Kidney (tissue), 14 donors: ENCODE results near the gene FARP2. TPM values are rescaled to one million over a fixed set of nuclear protein-coding genes. Genes with fewer than 3 reads are reported as not detected.

Experiments
- DNase-seq, 5 donors: peaks; one replicate each; pipeline ENCODE4 v3.0.0-alpha.2; 2013 to 2020
- FAIRE-seq: peaks from 2 replicates; lab custom pipeline; 2012; peaks lifted over from hg19 to GRCh38; lab: Jason Lieb, UNC
- H3K27ac ChIP-seq, 2 donors: one replicate each; pipeline ENCODE4 v1.7.0; 2013; ENCODE audit warnings: low read depth in 2 of 2, low read length in 2 of 2, inconsistent platforms in 1 of 2
- H3K27me3 ChIP-seq: one replicate; pipeline ENCODE4 v1.7.1; 2013; ENCODE audit warnings: low read length, inconsistent platforms; ENCODE audit not compliant: control insufficient read depth, insufficient read depth
- H3K36me3 ChIP-seq, 3 donors: one replicate each; pipeline versions ENCODE4 v1.7.0 to v1.7.1; 2013; ENCODE audit warnings: low read length in 3 of 3, control low read depth in 1 of 3, inconsistent platforms in 1 of 3; ENCODE audit not compliant: insufficient read depth in 3 of 3, control insufficient read depth in 2 of 3
- H3K4me1 ChIP-seq, 3 donors: one replicate each; pipeline versions ENCODE4 v1.7.0 to v1.7.1; 2013; ENCODE audit warnings: low read length in 3 of 3, inconsistent platforms in 1 of 3, low read depth in 1 of 3; ENCODE audit not compliant: control insufficient read depth in 2 of 3, insufficient read depth in 2 of 3
- H3K4me3 ChIP-seq, 3 donors: one replicate each; pipeline versions ENCODE4 v1.7.0 to v1.8.1; 2013; ENCODE audit warnings: low read length in 3 of 3, control low read depth in 1 of 3, inconsistent platforms in 1 of 3
- H3K9ac ChIP-seq, 3 donors: one replicate each; pipeline versions ENCODE4 v1.7.0 to v1.7.1; 2013; ENCODE audit warnings: low read length in 3 of 3, control low read depth in 1 of 3, inconsistent platforms in 1 of 3
- H3K9me3 ChIP-seq, 3 donors: one replicate each; pipeline versions ENCODE4 v1.7.0 to v1.7.1; 2013; ENCODE audit warnings: low read length in 3 of 3, control low read depth in 1 of 3, inconsistent platforms in 1 of 3; ENCODE audit not compliant: control insufficient read depth in 2 of 3, insufficient read depth in 1 of 3
- CTCF ChIP-seq: IDR thresholded peaks from 3 replicates; pipeline ENCODE4 v1.5.1; 2012; ENCODE audit warnings: mild to moderate bottlenecking, moderate library complexity, borderline replicate concordance; ENCODE audit not compliant: insufficient read depth; ENCODE audit errors: extremely low read depth
- intact Hi-C: fragments of 100-400 bp; cut with DNase I; formaldehyde crosslinking; loops from one replicate; pipeline ENCODE4 v1.11.1; 2022
- polyA plus RNA-seq: library from polyadenylated mRNA; stranded (reverse); fragments of 350-450 nt; fragmentation: Illumina TruSeq; extraction: RNeasy Lipid Tissue Mini Kit (QIAGEN cat#74804); gene quantifications from one replicate; pipeline ENCODE4 v1.2.3, GENCODE V29; 2014; ENCODE audit warnings: low read depth, low replicate concordance; ENCODE audit not compliant: insufficient read depth
- total RNA-seq: library from RNA; stranded (reverse); fragmentation: NEBNext Ultra II Directional; extraction: Animal tissue kit (Norgen Biotek cat#: 25700); gene quantifications from one replicate; pipeline ENCODE4 v1.2.1, GENCODE V29; 2021
- donor health status: control.
- donor health status: control.
- donor health status: control.
- donor health status: control.
- donor health status: control.
- donor health status: DM: yes; HTN: yes; CAD: no.
- donor health status: Normal renal cell carcinoma (clear cell type).

Gene FARP2
- total and polyA plus RNA-seq, 2 donors from 2014 or later = 20.3 to 50.5 TPM

GRCh38 chr2:241506793-241507429, 150.8 kb downstream of the FARP2 start:
- H3K9ac ChIP-seq = peak overlapping the region in 1 of 3 donors; percentile 3
- TF ChIP-seq CTCF = no peak
- H3K27me3 ChIP-seq = no peaks in the 10 kb centered on the region
- H3K36me3 ChIP-seq = no peaks in the 10 kb centered on the region
- H3K4me1 ChIP-seq = peaks cover 0 to 17% (median 4%) of the 10 kb centered on the region in 3 donors
- DNase-seq = peak in 1 of 5 donors; percentile 8
- H3K9me3 ChIP-seq = no peaks in the 10 kb centered on the region
- no peak for FAIRE-seq
- no peak overlapping the region for H3K27ac ChIP-seq
- H3K4me3 ChIP-seq = peak overlapping the region; percentile 36 to 84 (median 66)
- intact Hi-C loops = no loop called here

- Histone ChIP-seq H3K4me1 (peaks cover 0 to 17% (median 4%) of the 10 kb centered on the region in 3 donors), H3K27ac (no peak overlapping the region), H3K27me3 (no peaks in the 10 kb centered on the region), H3K4me3 (peak overlapping the region; percentile 36 to 84 (median 66)), H3K9ac (peak overlapping the region; percentile 33 to 64 (median 34)), H3K36me3 (no peaks in the 10 kb centered on the region), H3K9me3 (no peaks in the 10 kb centered on the region)
- intact Hi-C loops = no loop called here
- no peak for TF ChIP-seq CTCF
- FAIRE-seq (no peak), DNase-seq (peak; percentile 66 to 92 (median 80))
These were observed 151.6 kb downstream of the FARP2 start for GRCh38 chr2:241507430-241508239.

GRCh38 chr2:241508240-241509154, 152.4 kb downstream of the FARP2 start, which contains the start of gene STK25:
Gene STK25 (minus strand): TSS chr2:241508584. CDS start chr2:241508035, 549 bp downstream.
- DNase-seq (peak; percentile 99 to 100 (median 99)), FAIRE-seq (no peak)
- peak within 1 kb of the TSS; percentile 62 to 83 for H3K27ac ChIP-seq
- peaks cover 0 to 17% (median 4%) of the 10 kb centered on the region in 3 donors for H3K4me1 ChIP-seq
- H3K9me3 ChIP-seq = no peaks in the 10 kb centered on the region
- H3K27me3 ChIP-seq = no peaks in the 10 kb centered on the region
- peak within 1 kb of the TSS; percentile 55 to 90 (median 64) for H3K9ac ChIP-seq
- intact Hi-C loops = no loop called here
- no peaks in the 10 kb centered on the region for H3K36me3 ChIP-seq
- peak within 1 kb of the TSS; percentile 51 to 84 (median 79) for H3K4me3 ChIP-seq
- no peak for TF ChIP-seq CTCF
